ENCODE measurements around the gene PGM1.

PGM1 gene

DNA sequence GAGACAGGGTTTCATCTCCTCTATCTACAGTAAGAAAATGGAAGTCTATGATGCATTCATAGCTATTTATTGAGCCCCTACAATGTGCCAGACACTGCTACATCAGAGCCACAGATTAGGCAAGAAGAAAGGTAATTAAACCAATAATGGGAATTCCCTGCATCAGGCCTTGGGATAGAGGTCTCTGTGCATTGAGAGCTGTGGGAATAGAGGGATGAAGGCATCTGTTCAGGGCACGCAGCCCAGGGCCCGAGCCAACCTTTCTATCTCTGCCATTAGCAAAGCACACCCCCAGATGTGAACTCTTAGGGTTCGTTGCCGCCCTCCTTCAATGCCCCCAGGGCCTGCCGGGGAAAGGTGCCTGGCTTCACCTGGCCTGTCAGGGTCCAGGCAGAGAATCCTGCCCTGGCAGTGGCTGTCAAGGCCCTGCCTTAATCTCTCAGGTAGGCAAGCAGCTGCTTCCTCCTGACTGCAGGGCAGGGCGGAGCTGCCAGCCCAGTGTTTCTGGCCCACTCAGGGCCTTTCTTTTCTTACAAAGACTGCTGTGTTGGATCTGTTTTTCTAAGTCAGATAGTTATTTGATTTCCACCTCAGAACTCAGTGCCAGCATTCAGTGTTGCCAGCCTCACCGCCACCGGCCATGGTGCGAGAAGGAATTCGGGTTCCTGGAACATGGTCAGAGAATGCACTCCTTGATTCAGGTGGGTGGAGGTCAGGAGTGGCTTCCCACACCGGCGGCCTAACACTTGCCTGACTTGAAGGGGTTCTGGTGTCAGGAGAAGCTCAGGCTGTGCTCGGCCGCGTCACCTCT lies 76.1 kb downstream of the PGM1 start:
- DNase-seq, result no peak

GRCh38 chr1:63670164-63670563 lies 77.0 kb downstream of the PGM1 start:
- DNase-seq, result no peak

DNA sequence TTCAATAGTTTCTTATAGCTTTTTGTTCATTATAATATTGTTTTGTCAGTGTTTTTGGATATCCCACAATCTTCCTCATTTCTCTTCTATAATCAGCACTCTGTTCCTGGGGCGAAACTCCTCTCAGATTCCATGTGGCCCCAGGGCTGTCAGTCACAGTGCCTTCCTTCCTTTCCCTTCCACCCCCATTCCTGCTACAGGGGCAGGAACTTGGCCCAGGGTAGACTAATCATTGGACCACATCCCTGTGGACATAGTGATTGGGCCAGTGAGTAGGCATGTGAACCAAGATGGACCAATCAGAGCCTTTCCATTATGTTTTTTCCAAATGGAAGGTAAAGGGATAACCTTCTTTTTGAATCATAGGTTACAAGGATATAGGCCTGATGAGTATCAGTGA lies 78.3 kb downstream of the PGM1 start:
- DNase-seq, result no peak

GRCh38 chr1:63674238-63674864 lies 81.1 kb downstream of the PGM1 start:
- DNase-seq, result no peak

DNA sequence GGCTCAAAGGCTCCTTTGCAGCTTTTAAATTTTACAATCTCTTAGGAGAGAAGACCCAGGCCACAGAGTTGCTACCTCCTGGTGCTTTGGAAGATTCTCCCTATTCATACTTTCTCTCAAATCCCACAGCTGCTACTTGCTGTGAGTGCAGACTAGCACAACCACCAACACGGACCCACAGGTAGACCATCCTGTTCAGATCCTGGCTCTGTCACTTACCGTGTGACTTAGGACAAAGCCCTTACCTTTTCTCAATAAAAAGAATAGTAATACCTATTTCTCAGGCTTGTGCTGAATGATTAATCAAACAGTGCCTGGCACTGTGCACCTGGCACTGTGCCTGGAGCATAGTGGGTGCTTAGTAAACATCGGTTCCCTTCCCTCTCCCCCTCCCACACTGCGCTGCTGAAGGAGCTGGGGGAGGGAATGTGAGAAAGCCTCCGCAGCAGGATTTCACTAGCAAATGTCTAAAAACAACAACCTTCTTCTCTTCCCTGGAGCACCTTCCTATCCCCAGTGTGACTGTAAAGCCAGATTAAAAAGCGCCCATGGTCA lies 81.7 kb downstream of the PGM1 start:
- no peak for DNase-seq

- no peak for DNase-seq
Observed at GRCh38 chr1:63675420-63675931, 82.3 kb downstream of the PGM1 start.

- no peak for DNase-seq
Observed at GRCh38 chr1:63677497-63677896, 84.3 kb downstream of the PGM1 start.

DNA sequence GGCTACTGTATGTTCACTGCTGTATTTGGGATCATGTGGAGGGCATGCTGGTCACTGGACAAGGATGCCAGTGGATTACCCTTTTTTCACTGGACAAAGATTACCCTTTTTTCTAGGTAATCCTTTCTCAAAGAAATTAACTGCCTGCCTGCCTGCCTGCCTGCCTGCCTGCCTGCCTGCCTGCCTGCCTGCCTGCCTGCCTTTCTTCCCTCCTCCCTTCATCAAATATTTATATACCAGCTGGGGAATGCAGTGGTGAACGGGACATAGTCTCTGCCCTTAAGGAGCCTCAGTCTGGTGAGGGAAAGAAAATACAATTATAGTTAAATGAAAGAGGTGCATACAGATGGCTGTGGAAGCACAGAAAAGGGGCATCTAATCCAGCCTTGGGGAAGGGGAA lies 85.0 kb downstream of the PGM1 start:
- no peak for DNase-seq

DNA sequence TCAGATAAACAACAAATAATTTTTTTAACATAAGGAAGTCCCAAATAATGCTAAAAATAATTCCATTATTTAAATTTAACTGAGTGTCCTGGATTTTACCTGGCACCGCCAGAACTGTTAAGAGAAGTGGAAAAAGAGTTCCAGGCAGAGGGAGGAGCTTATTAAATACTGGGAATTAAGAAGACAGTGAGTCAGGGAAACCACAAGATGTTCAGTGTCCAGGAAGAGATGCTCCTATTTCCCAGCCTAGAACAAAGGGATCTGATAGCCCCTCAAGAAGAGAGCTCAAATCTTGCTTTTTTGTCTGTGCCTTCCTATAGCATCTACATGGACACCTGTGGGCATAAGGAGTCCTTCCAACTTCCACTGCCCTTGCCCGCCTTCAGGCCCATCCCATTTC lies 85.9 kb downstream of the PGM1 start:
- no peak for DNase-seq

DNA sequence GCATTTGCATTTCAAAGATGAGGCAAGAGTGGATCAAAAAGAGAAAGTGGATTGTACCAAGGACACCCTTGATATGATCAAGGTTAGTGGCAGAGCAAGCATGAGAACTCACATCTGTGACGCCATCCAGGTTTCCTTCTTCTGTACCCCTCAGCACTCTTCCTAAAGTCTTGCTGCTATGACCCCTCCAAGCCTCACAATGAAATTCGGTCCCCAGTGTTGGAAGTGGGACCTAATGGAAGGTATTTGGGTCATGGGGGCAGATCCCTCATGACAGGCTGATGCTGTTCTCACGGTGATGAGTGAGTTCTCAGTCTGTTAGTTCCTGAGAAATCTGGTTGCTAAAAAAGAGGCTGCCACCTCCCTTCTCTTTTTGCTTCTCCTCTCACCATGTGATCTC lies 86.4 kb downstream of the PGM1 start:
- no peak for DNase-seq

GRCh38 chr1:63682936-63683335 lies 89.7 kb downstream of the PGM1 start:
- DNase-seq, result no peak

- no peak for DNase-seq
Observed at GRCh38 chr1:63683759-63684158, 90.5 kb downstream of the PGM1 start.

- DNase-seq, result no peak
Observed at GRCh38 chr1:63686696-63687095, 93.5 kb downstream of the PGM1 start.

DNA sequence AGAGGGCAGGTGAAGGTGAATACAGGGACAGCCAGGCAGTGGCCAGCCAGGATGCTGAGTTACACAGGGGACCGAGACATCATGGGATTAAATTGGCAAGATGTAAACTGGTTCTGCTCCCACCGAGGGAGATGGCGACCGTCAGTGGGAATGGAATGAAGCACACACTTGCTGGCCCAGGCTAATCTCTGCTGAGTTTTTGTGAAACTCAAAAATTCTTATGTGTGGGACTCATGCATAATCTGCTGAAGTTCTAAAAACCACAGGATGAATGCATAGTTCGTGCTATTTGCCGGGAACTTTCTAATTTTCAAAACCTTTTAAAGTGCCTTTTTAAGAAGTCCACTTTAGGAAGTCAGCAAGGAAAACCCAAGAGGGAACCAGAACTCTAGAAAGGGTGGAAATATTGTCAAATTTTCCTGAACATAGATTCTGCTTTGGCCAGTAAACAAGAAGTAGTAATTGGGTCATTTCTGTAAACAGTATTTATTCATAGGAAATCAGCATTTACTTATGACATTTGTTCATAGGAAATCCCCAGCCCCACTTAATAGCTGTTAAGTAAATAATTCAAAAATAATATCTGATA lies 95.2 kb downstream of the PGM1 start:
- no peak for DNase-seq

- DNase-seq, result no peak
Observed at GRCh38 chr1:63690966-63691700, 97.9 kb downstream of the PGM1 start.

DNA sequence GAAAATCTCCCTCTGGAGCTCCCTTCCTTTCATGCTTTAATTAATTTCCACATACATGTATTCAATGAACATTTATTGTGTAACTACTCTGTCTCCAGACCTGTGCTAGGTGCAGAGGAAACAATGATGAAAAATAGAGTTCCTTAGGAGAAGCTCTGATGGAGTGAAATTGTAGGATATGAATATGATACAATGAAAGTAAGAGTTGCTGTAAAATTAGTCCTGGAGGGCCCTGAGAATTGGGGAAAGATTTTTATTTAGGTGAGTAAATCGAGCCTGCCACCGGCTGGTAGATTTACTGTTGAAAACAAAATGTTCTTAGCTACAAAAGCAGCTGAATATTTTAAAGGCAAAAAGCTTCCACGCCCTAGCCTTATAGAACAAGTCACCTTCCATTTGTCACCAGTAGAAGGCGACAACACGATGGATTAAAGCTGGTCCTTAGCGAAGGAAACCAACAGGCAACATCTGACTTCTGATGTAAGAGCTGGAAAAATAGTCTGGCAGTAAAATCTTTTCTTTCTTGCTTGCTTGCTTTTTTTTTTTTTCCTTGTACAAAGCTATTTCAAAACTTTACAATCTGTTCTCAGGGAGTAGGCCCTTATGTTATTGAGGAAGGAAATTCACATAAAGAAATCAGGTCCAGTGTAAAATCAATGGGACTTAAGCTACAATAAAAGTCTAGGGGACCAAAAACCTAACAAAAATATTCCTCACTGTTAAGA lies 98.7 kb downstream of the PGM1 start:
- DNase-seq, result no peak

DNA sequence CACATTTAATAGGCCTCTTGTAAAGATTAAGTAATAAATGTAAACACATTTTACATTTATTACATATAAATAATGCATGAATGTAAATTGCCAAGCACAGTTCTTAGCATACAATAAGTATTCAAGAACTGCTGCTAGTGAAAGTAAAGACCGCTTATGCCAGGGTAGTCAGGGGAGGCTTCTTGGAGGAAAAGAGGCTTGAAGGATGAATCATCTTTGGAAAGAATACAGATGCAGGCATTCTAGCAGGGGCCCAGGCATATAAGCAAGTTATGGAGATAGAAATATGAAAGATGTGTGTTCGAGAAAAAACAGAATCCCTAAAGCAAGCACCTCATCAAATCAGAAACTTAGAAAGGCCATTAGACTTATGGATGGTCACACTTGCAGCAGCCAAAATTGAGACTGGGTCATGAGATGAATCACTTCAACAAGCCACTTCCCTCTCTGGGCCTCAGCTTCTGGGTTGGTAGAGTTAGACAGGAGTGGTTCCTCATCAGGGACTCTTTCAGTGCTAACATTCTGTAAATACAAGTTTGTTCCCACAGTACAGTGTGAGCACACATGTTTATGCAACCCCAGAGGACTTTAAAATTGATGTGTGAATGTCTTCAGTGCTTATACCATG lies 100.8 kb downstream of the PGM1 start:
- DNase-seq, result no peak

- no peak for DNase-seq
Observed at GRCh38 chr1:63698001-63698838, 105.0 kb downstream of the PGM1 start.

GRCh38 chr1:63701187-63701586 lies 108.0 kb downstream of the PGM1 start:
- no peak for DNase-seq

DNA sequence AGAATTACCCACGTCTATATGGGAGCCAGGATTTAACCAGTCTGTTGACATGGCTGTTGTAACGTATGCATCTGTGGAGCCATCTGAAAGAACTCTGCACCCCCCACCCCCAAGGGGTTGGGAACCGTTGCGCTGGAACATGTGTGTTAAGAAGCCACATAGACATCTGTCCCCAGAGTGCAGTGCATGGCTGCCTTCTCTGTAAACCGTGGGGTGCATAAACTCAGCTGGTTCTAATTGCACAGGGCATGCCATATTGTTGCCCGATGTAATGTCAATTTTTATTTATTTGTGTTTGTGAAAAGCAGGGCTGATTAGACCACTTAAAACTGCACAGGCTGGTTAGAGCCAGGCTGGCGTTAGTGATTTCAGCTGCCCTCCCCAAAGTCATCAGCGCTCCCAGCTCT lies 110.5 kb downstream of the PGM1 start:
- no peak for DNase-seq

DNA sequence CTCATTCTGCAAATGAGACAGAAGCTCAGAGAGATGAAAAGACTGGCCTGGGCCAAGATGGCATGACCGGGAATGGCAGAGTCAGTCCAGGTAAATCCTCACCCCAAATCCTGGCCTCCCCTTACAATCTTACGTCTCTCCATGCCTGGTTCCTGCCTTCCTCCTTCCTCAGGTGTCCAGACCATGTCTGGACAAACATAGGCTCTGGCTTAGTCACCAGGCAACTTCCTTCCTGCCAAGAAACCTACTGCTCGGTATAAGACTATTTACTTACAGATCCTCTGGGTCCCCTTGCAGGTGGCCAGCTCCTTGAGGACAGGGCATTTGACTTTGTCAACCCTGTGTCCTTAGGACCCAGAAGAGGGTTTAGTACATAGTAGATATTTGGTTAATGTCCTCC lies 111.2 kb downstream of the PGM1 start:
- DNase-seq, result no peak

Measured in activated naive CD4-positive, alpha-beta T cell (primary cell).